Cardiac muscle cell (in vitro differentiated cells and primary cell): ENCODE results near the gene SH3BP4. TPM values are rescaled to one million over a fixed set of nuclear protein-coding genes. Genes with fewer than 3 reads are reported as not detected.
A peak's percentile ranks its signal among the peaks of the same experiment; 100 is the strongest.

Experiments
- DNase-seq, 2 donors: peaks; one replicate each; pipeline versions ENCODE4 v3.0.0 to v3.0.0-alpha.2; 2010 to 2017; ENCODE audit warnings: low read depth in 1 of 2, low spot score in 1 of 2
- H3K27ac ChIP-seq: fragments of 200-600 bp; sonication (generic); 2 replicates; pipeline ENCODE4 v1.5.1; 2016
- H3K27me3 ChIP-seq: fragments of 200-600 bp; sonication (generic); 2 replicates; pipeline ENCODE4 v1.6.0; 2016; ENCODE audit warnings: control low read depth
- H3K36me3 ChIP-seq: fragments of 200-600 bp; sonication (generic); 2 replicates; pipeline ENCODE4 v1.5.1; 2016; ENCODE audit warnings: control low read depth
- H3K4me1 ChIP-seq: fragments of 200-600 bp; sonication (generic); 2 replicates; pipeline ENCODE4 v1.8.1; 2017; ENCODE audit warnings: low read depth, mild to moderate bottlenecking, mixed run types
- H3K4me3 ChIP-seq: fragments of 200-600 bp; sonication (generic); 2 replicates; pipeline ENCODE4 v1.5.1; 2016; ENCODE audit warnings: mild to moderate bottlenecking
- H3K9me3 ChIP-seq: fragments of 200-600 bp; sonication (generic); 2 replicates; pipeline ENCODE4 v1.5.1; 2017; ENCODE audit warnings: low read depth, mild to moderate bottlenecking, control low read depth
- polyA plus RNA-seq: library from polyadenylated mRNA; unstranded; fragments of >200 nt; fragmentation: Nextera tagmentation; extraction: Ambion mirVana; gene quantifications from 2 replicates; pipeline ENCODE4 v1.2.1, GENCODE V29; 2016
- total RNA-seq: library from RNA; depleted of rRNA; stranded (reverse); fragments of >200 nt; gene quantifications from 2 replicates; pipeline ENCODE4 v1.2.3, GENCODE V29; 2016
- TF ChIP-seq, protein P1 (sequence below): IDR thresholded peaks from 2 replicates; pipeline ENCODE4 v1.5.1; 2012; ENCODE audit warnings: low read depth, mild to moderate bottlenecking, low read length

SH3BP4 gene
- total and polyA plus RNA-seq, 2 experiments from 2014 or later: 35.8 to 71.3 TPM

DNA sequence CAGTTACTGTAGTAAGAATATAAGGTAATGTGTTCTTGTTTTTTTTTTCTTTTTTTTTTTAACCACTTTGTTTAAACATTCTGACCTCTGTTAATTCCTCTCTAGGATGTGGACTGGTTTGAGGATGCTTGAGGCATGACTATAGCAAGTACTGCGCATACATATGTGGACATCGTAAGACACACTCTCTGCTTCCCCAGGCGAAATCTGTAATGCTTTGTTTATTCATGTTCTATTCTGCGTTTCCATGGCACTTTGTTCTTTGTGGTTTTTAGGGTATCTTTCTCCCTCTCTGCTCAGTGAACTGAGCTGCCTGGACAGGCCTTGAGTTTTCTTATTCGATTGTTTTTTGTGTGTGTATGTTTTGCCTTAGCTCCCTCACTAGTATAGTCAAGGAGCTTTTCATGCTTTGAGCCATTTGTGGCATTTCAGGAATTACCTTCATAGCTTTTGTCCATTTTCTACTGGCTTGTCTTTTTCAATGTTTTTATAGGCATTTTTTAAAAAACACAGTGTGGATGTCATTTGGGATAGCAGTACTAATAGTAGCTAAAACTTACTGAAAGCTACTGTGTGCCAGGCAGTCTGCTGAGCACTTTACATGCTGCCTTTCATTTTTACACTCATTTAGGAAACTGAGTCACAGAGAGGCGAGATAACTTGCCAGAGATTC lies 1.9 kb upstream of the SH3BP4 start:
- Histone ChIP-seq H3K4me1 (peaks cover 10% of the 10 kb centered on the region), H3K27me3 (no peaks in the 10 kb centered on the region), H3K4me3 (no peak overlapping the region), H3K9me3 (no peaks in the 10 kb centered on the region), H3K27ac (no peak overlapping the region), H3K36me3 (no peaks in the 10 kb centered on the region)
- TF ChIP-seq, protein P1, sequence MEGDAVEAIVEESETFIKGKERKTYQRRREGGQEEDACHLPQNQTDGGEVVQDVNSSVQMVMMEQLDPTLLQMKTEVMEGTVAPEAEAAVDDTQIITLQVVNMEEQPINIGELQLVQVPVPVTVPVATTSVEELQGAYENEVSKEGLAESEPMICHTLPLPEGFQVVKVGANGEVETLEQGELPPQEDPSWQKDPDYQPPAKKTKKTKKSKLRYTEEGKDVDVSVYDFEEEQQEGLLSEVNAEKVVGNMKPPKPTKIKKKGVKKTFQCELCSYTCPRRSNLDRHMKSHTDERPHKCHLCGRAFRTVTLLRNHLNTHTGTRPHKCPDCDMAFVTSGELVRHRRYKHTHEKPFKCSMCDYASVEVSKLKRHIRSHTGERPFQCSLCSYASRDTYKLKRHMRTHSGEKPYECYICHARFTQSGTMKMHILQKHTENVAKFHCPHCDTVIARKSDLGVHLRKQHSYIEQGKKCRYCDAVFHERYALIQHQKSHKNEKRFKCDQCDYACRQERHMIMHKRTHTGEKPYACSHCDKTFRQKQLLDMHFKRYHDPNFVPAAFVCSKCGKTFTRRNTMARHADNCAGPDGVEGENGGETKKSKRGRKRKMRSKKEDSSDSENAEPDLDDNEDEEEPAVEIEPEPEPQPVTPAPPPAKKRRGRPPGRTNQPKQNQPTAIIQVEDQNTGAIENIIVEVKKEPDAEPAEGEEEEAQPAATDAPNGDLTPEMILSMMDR: no peak
- DNase-seq: peak in 1 of 2 donors; percentile 86

DNA sequence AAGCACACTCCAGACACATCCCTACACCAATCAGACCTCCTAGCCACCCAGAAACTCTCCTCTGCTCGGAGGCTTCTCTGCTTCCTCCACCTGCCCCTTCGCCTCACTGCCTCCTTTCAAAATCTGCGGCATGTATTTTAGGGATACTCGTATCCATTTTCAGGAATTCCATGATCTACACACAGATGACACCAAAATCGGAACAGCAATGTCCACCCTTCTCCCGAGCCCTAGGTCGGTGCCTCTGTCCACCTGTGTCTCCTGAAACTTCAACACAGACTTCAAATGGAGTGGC lies 1.4 kb upstream of the SH3BP4 start:
- no peak for DNase-seq
- Histone ChIP-seq H3K36me3 (no peaks in the 10 kb centered on the region), H3K27me3 (no peaks in the 10 kb centered on the region), H3K27ac (no peak overlapping the region), H3K4me3 (no peak overlapping the region), H3K9me3 (no peaks in the 10 kb centered on the region), H3K4me1 (peaks cover 15% of the 10 kb centered on the region)
- TF ChIP-seq, protein P1: no peak

DNA sequence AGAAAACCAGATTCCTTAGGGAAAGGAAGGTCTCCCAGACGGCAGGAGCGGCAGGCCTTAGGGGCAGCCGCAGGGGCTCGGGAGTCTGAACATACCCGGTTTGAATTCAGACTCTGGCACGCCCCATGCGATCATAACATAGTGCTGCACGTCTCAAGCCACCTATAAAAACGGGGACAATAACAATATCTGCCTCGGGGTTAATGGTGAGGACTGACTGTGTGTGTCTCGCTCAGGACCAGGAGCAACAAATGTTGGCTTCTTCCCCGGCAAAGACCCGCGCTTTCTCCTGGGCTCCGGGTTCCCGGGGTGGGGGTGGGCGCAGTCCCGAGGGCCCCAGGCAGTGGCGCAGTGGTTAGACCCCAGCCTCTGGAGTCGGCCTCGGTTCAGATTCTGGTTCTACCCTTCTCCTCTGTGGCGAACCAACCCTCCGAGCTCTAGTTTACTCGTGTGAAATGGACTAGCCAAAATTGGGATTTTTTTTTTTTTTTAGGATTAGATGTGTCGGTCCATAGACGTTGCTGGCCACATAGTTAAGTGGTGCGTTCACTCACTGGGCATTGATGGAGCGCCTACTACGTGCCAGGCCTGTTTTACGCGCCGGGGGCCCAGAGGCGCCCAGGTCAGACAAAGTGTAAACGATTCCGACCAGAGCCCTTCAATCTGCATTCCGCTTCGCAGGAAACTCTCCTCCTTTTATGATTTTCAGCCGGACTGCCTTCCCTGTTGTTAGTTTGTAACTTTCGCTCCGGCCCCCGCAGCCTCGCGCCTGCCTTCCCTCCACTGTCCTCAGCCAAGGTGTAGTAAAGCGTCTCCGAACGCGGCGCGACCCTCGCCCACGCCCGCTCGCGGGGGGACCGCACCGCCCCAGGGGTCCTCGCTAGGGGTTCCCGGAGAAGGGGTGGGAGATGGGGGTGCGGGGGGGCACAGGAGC lies 820 bp upstream of the SH3BP4 start:
- H3K27me3 ChIP-seq: no peaks in the 10 kb centered on the region
- peaks cover 21% of the 10 kb centered on the region for H3K4me1 ChIP-seq
- H3K36me3 ChIP-seq: no peaks in the 10 kb centered on the region
- H3K9me3 ChIP-seq: no peaks in the 10 kb centered on the region
- TF ChIP-seq, protein P1: no peak
- H3K27ac ChIP-seq: peak overlapping the region; percentile 57
- peak; percentile 39 to 43 for DNase-seq
- peak overlapping the region; percentile 95 for H3K4me3 ChIP-seq

DNA sequence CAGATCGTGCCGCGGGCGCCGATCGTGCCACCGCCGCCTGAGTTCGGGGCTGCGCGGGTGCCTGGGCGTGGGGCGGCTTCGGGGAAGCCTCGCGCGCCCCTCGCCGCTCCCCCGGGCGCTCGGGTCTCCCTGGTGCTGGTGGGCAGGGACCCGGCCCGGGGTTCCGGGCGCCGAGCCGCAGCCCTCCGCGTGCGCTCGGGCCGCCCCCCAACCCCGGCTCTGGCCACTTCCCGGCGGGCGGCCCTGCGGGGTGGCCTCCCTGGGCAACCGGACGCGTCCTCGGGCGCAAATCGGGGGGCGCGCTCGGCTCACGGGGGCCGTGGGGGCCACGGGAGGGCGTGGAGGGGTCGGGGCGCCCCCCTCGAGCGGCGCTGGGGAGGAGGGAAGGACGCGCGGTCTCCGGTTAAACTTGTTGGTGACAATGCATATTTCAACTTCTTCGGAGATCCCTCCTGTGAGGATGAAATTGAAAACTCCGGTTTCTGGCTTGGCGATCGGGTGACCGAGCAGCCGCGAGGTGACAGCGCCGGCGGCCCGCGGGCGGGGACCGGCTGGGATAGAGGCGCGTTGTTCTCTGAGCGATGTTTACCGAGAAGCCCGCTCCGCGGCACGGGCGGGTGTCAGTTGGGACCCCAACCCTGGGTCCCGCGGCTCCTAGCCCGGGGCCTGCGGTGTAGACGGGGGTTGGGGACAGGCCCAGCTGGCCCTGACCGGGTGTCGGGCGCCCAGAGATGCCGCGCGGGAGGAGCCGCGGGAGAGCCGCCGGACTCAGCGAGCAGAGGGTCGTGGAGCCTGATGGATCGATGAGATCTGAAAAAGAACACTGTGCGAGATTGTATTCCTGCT lies 676 bp downstream of the SH3BP4 start:
- Histone ChIP-seq H3K4me1 (peaks cover 23% of the 10 kb centered on the region), H3K27me3 (no peaks in the 10 kb centered on the region), H3K27ac (peak overlapping the region; percentile 91), H3K36me3 (no peaks in the 10 kb centered on the region), H3K9me3 (no peaks in the 10 kb centered on the region), H3K4me3 (peak overlapping the region; percentile 98)
- TF ChIP-seq, protein P1: no peak
- DNase-seq: peak in 1 of 2 donors; percentile 64
